Gastrocnemius medialis (tissue), 4 donors: Measurements from ENCODE around the gene DDR1.

Experiments used
- POLR2A ChIP-seq, 2 donors: fragments of 450-650 bp; IDR thresholded peaks; one replicate each; pipeline ENCODE4 v1.6.1; 2017; ENCODE audit warnings: antibody characterized with exemption in 2 of 2, mild to moderate bottlenecking in 2 of 2, moderate library complexity in 2 of 2
- TF ChIP-seq, protein P1 (sequence below), 5 experiments: fragments of 450-650 bp in 3 of 5; fragments of 200-600 bp in 2 of 5; sonication (generic) in 2 of 5; IDR thresholded peaks in 4 of 5; conservative IDR thresholded peaks in 1 of 5; 1 replicate in 4 of 5; 2 replicates in 1 of 5; pipeline ENCODE4 v1.5.1; 2016 to 2019; ENCODE audit warnings: antibody characterized with exemption in 5 of 5, mild to moderate bottlenecking in 3 of 5, moderate library complexity in 3 of 5

DNA sequence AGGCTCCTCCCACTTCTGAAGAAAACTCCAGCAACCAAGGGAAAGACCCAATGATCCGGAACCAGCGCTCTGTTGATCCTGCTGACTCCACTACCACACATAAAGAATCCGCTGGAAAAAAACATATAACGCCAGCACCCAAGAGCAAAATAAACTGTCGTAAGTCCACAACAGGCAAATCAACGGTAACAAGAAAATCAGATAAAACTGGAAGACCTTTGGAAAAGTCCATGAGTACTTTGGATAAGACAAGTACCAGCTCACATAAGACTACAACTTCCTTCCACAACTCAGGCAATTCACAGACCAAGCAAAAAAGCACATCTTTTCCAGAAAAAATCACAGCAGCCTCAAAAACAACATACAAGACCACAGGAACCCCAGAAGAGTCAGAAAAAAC, 64.5 kb downstream of the DDR1 start:
- TF ChIP-seq POLR2A (IDR thresholded peaks at IDR 0.05), result no peak
- TF ChIP-seq, protein P1, sequence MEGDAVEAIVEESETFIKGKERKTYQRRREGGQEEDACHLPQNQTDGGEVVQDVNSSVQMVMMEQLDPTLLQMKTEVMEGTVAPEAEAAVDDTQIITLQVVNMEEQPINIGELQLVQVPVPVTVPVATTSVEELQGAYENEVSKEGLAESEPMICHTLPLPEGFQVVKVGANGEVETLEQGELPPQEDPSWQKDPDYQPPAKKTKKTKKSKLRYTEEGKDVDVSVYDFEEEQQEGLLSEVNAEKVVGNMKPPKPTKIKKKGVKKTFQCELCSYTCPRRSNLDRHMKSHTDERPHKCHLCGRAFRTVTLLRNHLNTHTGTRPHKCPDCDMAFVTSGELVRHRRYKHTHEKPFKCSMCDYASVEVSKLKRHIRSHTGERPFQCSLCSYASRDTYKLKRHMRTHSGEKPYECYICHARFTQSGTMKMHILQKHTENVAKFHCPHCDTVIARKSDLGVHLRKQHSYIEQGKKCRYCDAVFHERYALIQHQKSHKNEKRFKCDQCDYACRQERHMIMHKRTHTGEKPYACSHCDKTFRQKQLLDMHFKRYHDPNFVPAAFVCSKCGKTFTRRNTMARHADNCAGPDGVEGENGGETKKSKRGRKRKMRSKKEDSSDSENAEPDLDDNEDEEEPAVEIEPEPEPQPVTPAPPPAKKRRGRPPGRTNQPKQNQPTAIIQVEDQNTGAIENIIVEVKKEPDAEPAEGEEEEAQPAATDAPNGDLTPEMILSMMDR (IDR thresholded peaks at IDR 0.05 in 4 of 5, conservative IDR thresholded peaks at IDR 0.05 in 1 of 5), result no peak
